ENCODE measurements around the gene RIC3.

Gene RIC3

GRCh38 chr11:8168485-8169257 is at the start of gene RIC3:
Gene RIC3, minus strand, starts transcription at chr11:8169025. Its CDS starts 36 bp downstream, at chr11:8168989.
- DNase-seq (ENCODE audit: low spot score) (no peak), FAIRE-seq (no peak)

DNA sequence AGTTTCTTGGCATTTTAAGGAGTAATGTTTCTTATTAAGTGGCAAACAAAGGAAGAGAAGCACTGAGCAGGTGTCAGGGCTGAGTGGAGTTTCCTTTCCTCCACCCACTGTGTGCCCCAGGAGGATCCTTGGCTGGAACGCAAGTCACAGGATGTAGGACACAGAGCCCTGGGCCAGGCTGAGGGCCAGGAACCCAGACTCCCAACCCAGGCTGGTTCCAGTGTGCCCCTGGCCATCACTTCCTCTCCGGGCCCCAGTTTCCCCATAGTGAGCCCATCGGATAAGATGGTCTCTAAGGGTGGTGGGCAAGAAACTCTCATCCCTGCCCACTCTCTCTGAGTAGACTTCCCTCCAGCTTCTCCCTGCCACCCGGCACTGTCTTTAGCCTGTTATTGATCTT is 49.6 kb upstream of the RIC3 start:
- FAIRE-seq (no peak), DNase-seq (ENCODE audit: low spot score) (no peak)

GRCh38 chr11:8217926-8218325 is 49.1 kb upstream of the RIC3 start:
- FAIRE-seq (no peak), DNase-seq (ENCODE audit: low spot score) (no peak)

DNA sequence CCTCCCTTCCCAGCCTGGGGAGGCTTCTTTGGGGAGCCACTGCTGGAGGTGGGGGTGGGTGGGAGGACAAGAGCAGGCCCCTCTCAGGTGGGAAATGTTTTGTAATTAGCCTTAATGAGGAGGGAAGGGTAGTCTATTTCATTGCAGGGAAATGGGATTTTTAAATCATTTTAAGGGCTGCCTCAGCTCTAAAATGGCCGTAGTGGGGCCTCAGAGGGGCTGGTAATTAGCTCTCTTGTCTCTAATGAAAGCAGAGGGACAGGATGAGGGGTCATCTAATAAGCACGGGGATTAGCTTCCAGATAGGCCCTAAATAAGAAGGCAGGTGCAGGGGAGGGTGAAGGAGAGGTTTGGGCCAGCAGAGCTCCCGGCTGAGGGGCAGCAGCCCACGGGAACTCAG is 48.3 kb upstream of the RIC3 start:
- DNase-seq (ENCODE audit: low spot score) (no peak), FAIRE-seq (no peak)

DNA sequence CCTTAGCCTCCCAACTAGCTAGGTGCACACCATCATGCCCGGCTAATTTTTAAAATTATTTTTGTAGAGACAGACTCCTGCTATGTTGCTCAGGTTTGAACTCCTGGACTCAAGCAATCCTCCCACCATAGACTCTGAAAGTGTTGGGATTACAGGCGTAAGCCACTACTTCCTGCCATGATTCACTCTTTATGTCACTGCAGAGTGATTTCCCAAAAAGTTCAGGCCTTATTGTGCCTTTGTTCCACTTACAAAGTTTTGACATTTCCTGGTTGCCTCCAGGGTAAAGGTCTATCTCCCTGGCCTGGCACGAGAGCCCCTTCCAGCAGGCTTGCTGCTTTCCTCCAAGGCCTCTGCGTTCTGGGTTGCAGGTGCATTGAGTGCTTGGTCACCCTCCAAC is 44.6 kb upstream of the RIC3 start:
- DNase-seq (ENCODE audit: low spot score), result no peak
- FAIRE-seq, result no peak

- no peak for FAIRE-seq
- DNase-seq (ENCODE audit: low spot score), result no peak
Observed at GRCh38 chr11:8209208-8209807, 40.5 kb upstream of the RIC3 start.

DNA sequence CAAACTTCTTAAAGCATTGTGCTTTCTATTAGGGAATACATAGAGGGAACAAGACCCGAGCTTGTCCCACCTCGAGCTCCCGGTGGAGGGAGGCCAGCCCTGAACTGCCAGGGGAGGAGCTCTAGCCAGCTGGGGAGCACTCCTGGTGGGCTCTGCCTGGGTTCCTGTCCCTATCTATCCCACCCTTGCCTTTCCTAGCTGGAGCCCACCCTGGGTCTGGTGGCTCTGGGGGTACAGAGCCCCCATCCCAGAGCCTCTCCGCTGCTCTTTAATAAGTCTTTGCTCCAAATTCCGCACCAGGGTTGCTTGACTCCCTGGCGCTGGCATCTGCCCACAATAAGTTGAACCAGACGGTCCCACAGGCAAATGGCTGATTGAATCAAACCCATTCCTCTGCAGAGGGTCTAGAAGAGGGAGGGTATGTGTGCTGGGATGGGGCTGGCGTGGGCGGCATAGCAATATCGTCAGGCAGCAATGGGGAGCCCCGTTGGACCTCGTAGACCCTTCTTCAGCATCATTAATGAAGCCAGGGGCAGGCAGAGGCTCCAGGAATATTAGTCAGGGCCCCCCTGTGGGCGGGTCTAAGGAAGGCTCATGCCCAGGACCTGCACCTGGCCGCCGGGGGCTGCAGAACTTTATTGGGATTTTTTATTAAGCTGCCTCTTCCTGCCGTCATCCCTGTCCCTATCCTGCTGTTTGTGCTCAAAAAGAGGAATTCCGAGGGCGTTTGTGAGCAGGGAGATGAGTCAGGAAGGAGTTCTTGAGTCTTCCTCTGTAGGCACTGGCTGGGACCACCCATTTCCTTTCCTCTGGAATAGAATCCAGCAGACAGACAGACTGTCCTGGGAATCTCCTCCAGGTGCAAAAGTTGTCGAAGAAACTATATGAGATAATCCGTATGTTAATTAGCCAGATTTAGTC is 38.5 kb upstream of the RIC3 start:
- FAIRE-seq, result no peak

DNA sequence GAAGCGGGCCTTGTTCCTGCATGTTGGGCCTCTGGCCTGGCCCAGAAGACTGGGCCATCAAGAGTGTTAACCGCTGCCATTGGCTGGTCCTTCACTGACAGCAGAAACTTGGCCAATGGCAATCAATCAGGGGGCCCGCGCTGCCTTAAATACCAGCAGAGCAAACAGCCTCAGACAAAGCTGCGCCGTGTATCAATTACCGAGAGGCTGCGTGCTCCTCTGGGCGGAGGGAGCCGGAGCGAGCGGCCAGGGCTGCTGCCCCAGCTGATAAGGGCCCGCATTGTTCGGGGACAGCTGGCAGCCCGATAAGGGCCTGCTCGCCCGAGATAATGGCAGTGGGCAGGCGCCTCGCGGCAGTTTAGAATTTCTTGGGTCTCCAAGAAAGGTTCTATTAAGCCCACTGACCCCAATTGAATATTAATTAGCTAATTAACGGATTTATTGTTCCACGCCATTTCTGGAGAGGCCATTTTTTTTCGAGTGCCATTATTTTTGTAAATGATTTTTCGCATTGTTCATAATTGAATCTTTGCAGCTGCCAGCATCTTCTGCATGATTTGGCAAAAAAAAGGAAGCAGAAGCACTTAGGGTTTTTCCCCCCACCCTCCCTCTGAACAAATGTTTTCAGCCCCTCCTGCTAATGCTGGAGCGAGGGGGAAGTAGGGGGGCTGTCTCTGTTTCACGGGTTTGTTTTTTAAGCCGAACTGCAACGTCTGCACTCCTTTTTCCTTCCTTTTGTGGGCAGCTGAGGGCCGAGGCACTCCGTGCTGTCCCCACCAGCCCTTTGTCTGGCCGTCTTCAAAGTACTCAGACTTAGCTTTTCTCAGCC is 37.6 kb upstream of the RIC3 start:
- FAIRE-seq (no peak), DNase-seq (ENCODE audit: low spot score) (no peak)

More for the DNA sequence above, 38.5 kb upstream of the RIC3 start:
- DNase-seq (ENCODE audit: low spot score), result no peak

GRCh38 chr11:8205566-8205965 is 36.7 kb upstream of the RIC3 start:
- DNase-seq (ENCODE audit: low spot score) (no peak), FAIRE-seq (no peak)

GRCh38 chr11:8204596-8204995 is 35.8 kb upstream of the RIC3 start:
- DNase-seq (ENCODE audit: low spot score) (no peak), FAIRE-seq (no peak)

DNA sequence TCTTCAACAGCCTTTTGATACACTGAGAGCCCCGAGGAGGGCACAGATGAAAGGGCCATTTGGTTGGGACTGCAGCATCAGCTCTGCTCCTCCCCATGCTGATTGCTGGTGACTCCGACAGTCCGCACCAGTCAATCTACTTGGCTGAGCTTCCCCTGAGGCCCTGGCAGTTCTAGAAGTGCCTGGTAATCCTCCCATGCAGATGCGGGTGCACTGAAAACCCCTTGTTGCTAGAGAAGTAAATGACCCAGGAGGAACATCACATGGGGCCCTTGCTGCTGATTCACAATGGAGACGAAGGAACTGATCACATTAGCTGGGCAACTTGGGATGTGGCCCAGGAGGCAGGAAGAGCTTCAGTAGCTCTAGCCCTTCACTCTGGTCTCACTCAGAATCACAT is 35.2 kb upstream of the RIC3 start:
- no peak for DNase-seq (ENCODE audit: low spot score)
- no peak for FAIRE-seq

DNA sequence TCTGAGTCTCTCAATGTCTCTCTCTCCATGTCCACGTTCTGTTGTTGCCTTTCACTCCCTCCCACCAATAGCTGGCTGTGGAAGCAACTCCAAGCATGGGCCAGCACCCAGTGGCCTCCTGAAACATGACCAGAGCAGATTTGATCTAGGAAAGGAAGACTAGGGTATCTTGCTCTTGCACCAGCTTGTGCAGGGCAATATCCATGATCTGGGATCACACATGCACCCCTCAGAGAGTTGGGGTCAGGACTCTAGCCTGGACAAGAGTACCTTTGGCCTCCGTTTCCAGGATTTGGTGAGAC is 34.5 kb upstream of the RIC3 start:
- FAIRE-seq (no peak), DNase-seq (ENCODE audit: low spot score) (no peak)

DNA sequence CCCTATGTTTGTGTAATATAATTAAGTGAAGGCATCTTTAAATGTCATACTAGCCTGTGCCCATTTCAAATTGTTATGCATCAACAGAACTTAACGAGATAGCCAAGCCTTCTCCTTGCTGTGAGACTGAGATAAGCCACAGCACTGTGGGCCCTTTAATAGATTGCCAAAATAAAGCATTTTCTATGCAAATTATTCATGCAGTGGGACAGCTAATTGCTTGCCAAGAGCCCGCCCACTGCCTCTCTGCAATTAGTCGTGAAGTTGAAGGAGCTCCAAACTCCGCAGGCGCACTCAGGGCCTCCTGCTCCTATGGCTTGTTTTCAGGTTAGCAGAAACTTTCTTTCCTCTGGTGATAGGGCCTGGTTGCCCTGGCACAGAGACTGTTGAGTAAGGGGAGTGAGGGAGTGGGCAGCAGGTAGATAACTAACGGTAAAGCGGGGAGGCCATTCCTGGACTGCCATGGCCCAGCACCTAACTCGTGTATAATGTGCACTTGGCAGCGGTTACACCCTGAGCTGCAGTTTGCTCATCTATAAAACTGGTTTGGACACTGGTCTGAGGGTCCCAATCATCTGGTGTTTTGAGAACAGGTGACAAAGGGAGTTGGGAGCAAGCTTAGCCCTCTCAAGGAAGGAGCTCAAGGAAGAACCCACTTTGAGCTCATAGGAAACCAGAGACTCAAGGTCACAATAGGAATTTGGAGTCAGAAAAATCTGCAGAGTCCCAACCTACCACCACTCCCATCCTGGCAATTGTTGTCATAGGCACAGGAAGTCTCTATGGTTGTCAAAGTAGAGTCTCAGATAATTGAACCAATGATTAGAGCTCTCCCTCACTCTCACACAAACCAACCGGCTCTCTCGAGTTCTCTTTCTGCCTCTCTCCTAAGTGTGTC is 33.9 kb upstream of the RIC3 start:
- DNase-seq (ENCODE audit: low spot score), result no peak
- FAIRE-seq, result no peak

- DNase-seq (ENCODE audit: low spot score), result no peak
- no peak for FAIRE-seq
Observed at GRCh38 chr11:8201644-8202365, 33.0 kb upstream of the RIC3 start.

DNA sequence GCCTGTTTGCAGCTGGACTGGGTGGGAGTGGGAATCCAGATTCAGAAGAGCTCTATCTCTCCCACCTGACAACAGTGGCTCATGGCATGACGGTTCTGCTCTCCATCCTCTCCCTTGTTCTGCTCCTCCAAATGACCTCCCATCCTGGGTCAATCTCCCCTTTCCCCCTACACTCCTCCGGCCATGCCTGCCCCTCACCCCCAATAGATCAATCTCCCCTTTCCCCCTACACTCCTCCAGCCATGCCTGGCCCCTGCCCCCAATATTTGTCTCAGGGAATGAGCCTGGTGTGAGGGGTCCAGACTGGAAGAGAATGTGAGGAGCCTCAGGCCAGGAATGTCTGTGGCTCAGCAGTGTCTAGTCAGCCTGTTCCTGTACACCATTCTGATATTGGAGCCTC is 30.9 kb upstream of the RIC3 start:
- DNase-seq (ENCODE audit: low spot score), result no peak
- no peak for FAIRE-seq

- FAIRE-seq (no peak), DNase-seq (ENCODE audit: low spot score) (no peak)
Observed at GRCh38 chr11:8196749-8197148, 27.9 kb upstream of the RIC3 start.

DNA sequence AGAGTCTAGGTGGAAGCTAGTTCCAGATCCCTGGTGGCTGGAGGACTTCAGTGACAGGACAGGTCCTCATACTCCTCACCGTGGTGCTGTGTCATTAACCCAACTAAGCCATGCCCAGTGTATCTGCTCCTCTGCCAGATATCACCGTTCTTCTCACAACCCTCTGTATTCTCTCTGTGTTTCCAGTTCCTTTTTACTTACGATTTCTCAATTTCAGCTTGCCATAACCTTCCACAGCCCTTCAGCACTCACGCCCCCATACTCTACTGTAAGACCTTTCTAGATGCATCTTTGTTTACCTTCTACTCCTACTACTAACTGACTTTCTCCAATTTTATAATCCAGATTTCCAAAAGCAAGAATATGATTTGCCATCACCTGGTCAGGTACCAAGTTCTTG is 26.1 kb upstream of the RIC3 start:
- no peak for DNase-seq (ENCODE audit: low spot score)
- FAIRE-seq, result no peak

GRCh38 chr11:8192896-8193209 is 24.0 kb upstream of the RIC3 start:
- DNase-seq (ENCODE audit: low spot score) (no peak), FAIRE-seq (no peak)

DNA sequence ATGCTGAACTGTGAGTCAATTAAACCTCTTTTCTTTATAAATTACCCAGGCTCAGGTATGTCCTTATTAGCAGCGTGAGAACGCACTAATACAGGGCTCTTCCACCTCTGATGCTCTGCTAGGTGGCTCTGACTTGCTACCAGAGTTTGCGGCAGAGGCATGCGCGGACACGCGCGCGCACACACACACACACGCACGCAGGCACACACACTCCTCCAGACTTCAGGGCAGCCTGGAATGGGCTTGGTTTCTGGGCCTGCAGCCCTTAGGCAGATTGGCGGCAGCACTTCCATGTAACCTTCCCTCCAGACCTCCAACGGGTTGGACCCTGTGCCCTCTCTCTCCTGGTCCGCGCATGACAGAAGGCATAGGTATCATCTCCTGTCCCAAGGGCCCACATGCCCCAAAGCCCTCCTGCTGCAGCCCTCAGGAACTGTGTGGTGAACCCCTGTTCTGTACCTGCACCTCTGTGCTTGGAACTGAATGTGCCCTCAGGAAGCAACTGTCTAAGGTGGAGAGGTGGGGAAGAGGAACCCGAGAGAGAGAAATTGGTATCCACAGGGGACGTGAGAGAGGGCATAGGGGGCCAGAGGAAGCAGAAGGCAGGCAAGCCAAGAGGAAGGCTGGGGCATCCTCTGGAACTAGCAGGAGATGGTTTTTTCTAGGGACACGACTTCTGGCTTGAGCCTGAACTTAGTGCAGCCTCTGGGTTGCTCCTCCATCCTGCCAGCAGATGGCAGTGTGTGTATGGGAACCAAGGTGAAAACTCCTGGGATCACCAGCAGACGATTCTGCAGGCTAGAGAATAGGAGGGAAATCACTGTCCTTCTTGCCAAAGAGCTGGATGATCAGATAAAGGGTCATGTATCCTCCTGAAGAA is 23.4 kb upstream of the RIC3 start:
- FAIRE-seq (no peak), DNase-seq (ENCODE audit: low spot score) (peak; percentile 14)
